Epithelial cell of esophagus (primary cell): ENCODE data around the gene CEP104.

ENCODE experiments used
- DNase-seq: peaks from one replicate; pipeline ENCODE4 v3.0.0; 2010; ENCODE audit warnings: low read depth
- H3K4me3 ChIP-seq: 2 replicates; pipeline ENCODE4 v1.5.1; 2011; ENCODE audit warnings: mild to moderate bottlenecking, low read length, control low read depth
- CTCF ChIP-seq: IDR thresholded peaks from 2 replicates; pipeline ENCODE4 v1.5.1; 2011; ENCODE audit warnings: low read depth, mild to moderate bottlenecking, low read length, control low read depth, inconsistent platforms; ENCODE audit not compliant: insufficient read depth; ENCODE audit errors: missing control alignments

The CEP104 gene

GRCh38 chr1:3879787-3880428 lies 22.9 kb upstream of the CEP104 start:
- DNase-seq: no peak
- TF ChIP-seq CTCF: no peak
- H3K4me3 ChIP-seq: no peak overlapping the region

GRCh38 chr1:3879099-3879498 lies 22.1 kb upstream of the CEP104 start:
- DNase-seq: no peak
- TF ChIP-seq CTCF: no peak

GRCh38 chr1:3876716-3877115 lies 19.7 kb upstream of the CEP104 start:
- no peak for DNase-seq
- no peak overlapping the region for H3K4me3 ChIP-seq
- TF ChIP-seq CTCF: no peak

More at GRCh38 chr1:3879099-3879498, 22.1 kb upstream of the CEP104 start:
- H3K4me3 ChIP-seq: no peak overlapping the region

GRCh38 chr1:3874736-3875135 lies 17.7 kb upstream of the CEP104 start:
- no peak for DNase-seq
- no peak for TF ChIP-seq CTCF
- no peak overlapping the region for H3K4me3 ChIP-seq

GRCh38 chr1:3872546-3872945 lies 15.5 kb upstream of the CEP104 start:
- no peak for DNase-seq
- no peak overlapping the region for H3K4me3 ChIP-seq
- TF ChIP-seq CTCF: no peak

GRCh38 chr1:3871451-3871805 lies 14.4 kb upstream of the CEP104 start:
- no peak for DNase-seq
- H3K4me3 ChIP-seq: no peak overlapping the region
- no peak for TF ChIP-seq CTCF

- DNase-seq: no peak
- H3K4me3 ChIP-seq: no peak overlapping the region
- TF ChIP-seq CTCF: no peak
Measured at GRCh38 chr1:3869751-3870301, 12.8 kb upstream of the CEP104 start.
